Stimulated activated naive B cell treated with anti-CD40 and anti-IgM and Interleukin-4, amounts not matched to agents 10 μg/mL and 1 μg/mL and 100 μg/mL, for 72 hours (primary cell): ENCODE measurements around the gene MGA.
A peak's percentile ranks its signal among the peaks of the same experiment; 100 is the strongest.

Experiments
- ATAC-seq, 2 donors: fragments of 150-1000 bp; cut with Tn5 transposase; replicated peaks; 2 replicates each; pipeline ENCODE4 v1.10.0; 2021; ENCODE audit warnings: moderate library complexity in 1 of 2
- DNase-seq: peaks from one replicate; pipeline ENCODE4 v3.0.0; 2021
- H3K27ac Mint-ChIP-seq: one replicate; pipeline ENCODE4 v1.8.0; 2022; ENCODE audit warnings: mild to moderate bottlenecking, mixed read lengths
- H3K27me3 Mint-ChIP-seq, 2 donors: one replicate each; pipeline ENCODE4 v1.8.0; 2022; ENCODE audit warnings: mixed read lengths in 2 of 2
- H3K36me3 Mint-ChIP-seq, 2 donors: one replicate each; pipeline ENCODE4 v1.8.0; 2022; ENCODE audit warnings: mixed read lengths in 2 of 2, mild to moderate bottlenecking in 1 of 2
- H3K4me1 Mint-ChIP-seq, 2 donors: one replicate each; pipeline ENCODE4 v1.8.0; 2022; ENCODE audit warnings: mixed read lengths in 2 of 2, mild to moderate bottlenecking in 1 of 2
- H3K4me3 Mint-ChIP-seq, 2 donors: one replicate each; pipeline ENCODE4 v1.8.0; 2022; ENCODE audit warnings: mild to moderate bottlenecking in 2 of 2, mixed read lengths in 2 of 2, moderate library complexity in 1 of 2
- H3K9me3 Mint-ChIP-seq, 2 donors: one replicate each; pipeline ENCODE4 v1.8.0; 2022; ENCODE audit warnings: mixed read lengths in 2 of 2, mild to moderate bottlenecking in 1 of 2

Gene MGA

DNA sequence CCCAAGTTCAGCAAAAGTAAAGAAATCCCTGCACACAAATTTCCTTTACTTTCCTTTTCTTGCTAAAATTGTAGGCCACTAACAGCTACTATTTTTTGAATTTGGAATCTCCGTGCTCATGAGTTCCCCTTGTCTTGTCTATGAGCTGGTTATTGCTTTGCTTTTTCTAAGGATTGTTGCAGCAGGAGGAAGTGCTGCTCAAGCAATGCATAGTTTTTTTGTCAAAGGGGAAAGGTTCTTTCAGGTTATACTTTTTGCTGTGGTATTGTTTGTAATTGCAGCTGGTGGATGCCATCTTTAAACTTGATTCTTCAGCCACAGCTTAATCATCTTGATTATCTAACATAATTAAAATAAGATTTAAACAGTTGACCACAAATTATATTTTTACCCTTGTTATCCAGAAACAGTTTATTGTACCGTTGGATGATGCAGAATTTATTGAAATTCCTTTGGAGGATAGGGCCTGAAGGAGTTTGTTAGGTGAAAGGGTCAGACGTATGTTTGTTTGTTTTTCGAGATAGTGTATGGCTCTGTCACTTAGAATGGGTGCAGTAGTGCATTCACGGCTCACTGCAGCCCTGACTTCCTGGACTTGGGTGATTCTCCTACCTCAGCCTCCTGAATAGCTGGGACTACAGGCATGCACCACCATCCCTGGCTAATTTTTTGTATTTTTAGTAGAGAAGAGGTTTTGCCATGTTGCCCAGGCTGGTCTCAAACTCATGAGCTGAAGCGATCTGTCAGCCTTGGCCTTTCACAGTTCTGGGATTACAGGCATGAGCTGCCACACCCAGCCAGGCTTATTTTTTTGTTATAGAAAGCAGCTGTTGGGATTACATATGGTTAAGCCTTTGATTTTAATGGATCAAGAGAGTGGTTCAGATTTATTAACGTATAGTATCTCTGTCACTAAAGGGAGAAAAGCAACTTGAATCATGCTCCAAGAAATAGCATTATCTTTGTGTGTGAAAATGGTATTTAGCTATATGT is 11.7 kb downstream of the MGA start:
- H3K9me3 Mint-ChIP-seq = peaks cover 0 to 2% of the 10 kb centered on the region in 2 donors
- no peak overlapping the region for H3K27ac Mint-ChIP-seq
- H3K4me1 Mint-ChIP-seq = peaks cover 12 to 48% of the 10 kb centered on the region in 2 donors
- ATAC-seq (no peak), DNase-seq (no peak)
- H3K27me3 Mint-ChIP-seq = no peaks in the 10 kb centered on the region
- H3K36me3 Mint-ChIP-seq = peaks cover 18 to 33% of the 10 kb centered on the region in 2 donors
- no peak overlapping the region for H3K4me3 Mint-ChIP-seq

DNA sequence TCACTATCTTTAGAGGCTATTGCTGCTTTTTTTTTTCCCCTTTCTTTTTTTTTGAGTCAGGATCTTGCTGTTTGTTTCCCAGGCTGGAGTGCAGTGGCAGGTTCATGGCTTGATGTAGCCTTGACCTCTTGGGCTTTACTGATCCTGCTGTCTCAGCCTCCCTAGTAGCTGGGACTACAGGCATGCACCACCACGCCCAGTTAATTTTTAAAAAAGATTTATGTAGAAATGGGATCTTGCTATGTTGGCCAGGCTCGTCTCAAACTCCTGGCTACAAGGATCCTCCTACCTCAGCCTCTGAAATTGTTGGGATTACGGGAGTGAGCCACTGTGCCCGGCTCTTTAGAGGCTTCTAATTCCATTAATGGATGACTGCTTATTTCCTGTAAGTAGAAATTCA is 15.1 kb downstream of the MGA start:
- no peak overlapping the region for H3K4me3 Mint-ChIP-seq
- no peak for DNase-seq
- H3K27me3 Mint-ChIP-seq = no peaks in the 10 kb centered on the region
- no peak for ATAC-seq
- no peak overlapping the region for H3K27ac Mint-ChIP-seq
- peaks cover 18 to 29% of the 10 kb centered on the region in 2 donors for H3K36me3 Mint-ChIP-seq
- peaks cover 18 to 52% of the 10 kb centered on the region in 2 donors for H3K4me1 Mint-ChIP-seq
- H3K9me3 Mint-ChIP-seq = peaks cover 0 to 4% of the 10 kb centered on the region in 2 donors

DNA sequence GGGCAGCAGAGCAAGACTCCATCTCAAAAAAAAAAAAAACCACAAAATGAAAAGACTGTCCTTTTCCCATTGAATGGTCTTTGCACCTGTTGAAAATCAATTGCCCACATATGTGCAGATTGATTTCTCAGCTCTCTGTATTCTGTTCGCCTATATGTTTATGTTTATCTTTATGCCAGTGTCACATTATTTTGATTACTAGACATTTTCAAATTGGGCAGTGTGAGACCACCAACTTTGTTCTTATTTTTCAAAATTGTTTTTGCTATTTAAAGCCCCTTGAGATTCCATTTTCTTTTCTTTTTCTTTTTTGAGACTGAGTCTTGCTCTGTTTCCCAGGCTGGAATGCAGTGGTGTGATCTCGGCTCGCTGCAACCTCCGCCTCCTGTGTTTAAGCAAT is 18.5 kb downstream of the MGA start:
- DNase-seq = no peak
- peak overlapping the region; percentile 20 for H3K27ac Mint-ChIP-seq
- peaks cover 28 to 35% of the 10 kb centered on the region in 2 donors for H3K36me3 Mint-ChIP-seq
- peaks cover 0 to 4% of the 10 kb centered on the region in 2 donors for H3K9me3 Mint-ChIP-seq
- no peaks in the 10 kb centered on the region for H3K27me3 Mint-ChIP-seq
- ATAC-seq = no peak
- H3K4me1 Mint-ChIP-seq = peaks cover 24 to 45% of the 10 kb centered on the region in 2 donors
- H3K4me3 Mint-ChIP-seq = no peak overlapping the region

DNA sequence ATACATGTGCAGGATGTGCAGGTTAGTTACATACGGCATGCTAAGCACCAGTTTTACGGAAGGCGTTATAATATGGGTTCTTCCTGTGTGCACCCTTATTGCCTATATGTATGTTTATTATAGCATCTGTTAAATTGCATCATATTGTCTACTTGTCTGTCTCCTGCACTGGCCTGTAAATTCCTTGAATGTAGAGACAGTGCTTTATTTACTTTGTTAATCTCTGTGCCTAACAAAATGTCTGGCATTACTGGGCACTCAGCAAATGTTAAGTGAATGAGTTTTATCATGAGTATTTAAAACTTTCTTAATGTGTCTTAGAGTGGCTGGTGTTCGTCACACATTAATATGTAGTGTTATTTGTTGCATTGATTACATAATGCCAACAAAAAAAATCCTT is 23.8 kb downstream of the MGA start:
- H3K4me3 Mint-ChIP-seq = no peak overlapping the region
- H3K27me3 Mint-ChIP-seq = no peaks in the 10 kb centered on the region
- ATAC-seq (no peak), DNase-seq (no peak)
- H3K4me1 Mint-ChIP-seq = peaks cover 19 to 45% of the 10 kb centered on the region in 2 donors
- peaks cover 18 to 29% of the 10 kb centered on the region in 2 donors for H3K36me3 Mint-ChIP-seq
- H3K27ac Mint-ChIP-seq = no peak overlapping the region
- H3K9me3 Mint-ChIP-seq = peaks cover 0 to 4% of the 10 kb centered on the region in 2 donors

DNA sequence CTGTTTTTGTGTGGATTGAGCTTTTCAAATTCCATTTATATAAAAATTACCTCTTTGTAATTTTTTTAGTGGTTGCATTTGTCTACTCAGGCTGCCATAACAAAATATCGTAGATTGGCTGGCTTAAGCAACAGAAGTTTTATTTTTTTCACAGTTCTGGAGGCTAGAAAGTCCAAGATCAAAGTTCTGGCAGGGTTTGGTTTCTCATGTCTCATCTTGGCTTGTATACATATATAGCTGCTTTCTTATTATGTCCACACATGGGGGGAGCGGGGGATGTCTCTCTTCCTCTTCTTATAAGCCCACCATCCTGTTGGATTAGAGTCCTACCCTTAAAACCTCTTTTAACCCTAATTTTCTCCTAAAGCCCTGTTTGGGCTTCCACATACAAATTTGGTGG is 28.5 kb downstream of the MGA start:
- ATAC-seq (no peak), DNase-seq (no peak)
- no peak overlapping the region for H3K27ac Mint-ChIP-seq
- H3K4me1 Mint-ChIP-seq = peaks cover 22 to 52% of the 10 kb centered on the region in 2 donors
- no peak overlapping the region for H3K4me3 Mint-ChIP-seq
- peaks cover 4 to 8% of the 10 kb centered on the region in 2 donors for H3K36me3 Mint-ChIP-seq
- H3K27me3 Mint-ChIP-seq = no peaks in the 10 kb centered on the region
- no peaks in the 10 kb centered on the region for H3K9me3 Mint-ChIP-seq

- Mint-ChIP-seq H3K27ac (peak overlapping the region; percentile 9), H3K4me3 (no peak overlapping the region), H3K4me1 (peaks cover 22 to 52% of the 10 kb centered on the region in 2 donors), H3K27me3 (no peaks in the 10 kb centered on the region), H3K36me3 (peaks cover 4 to 7% of the 10 kb centered on the region in 2 donors), H3K9me3 (no peaks in the 10 kb centered on the region)
- ATAC-seq (no peak), DNase-seq (no peak)
Measured at GRCh38 chr15:41689083-41689482, 28.9 kb downstream of the MGA start.

GRCh38 chr15:41689834-41690233 is 29.6 kb downstream of the MGA start:
- H3K36me3 Mint-ChIP-seq = peaks cover 4 to 5% of the 10 kb centered on the region in 2 donors
- no peaks in the 10 kb centered on the region for H3K9me3 Mint-ChIP-seq
- H3K4me3 Mint-ChIP-seq = no peak overlapping the region
- DNase-seq (no peak), ATAC-seq (no peak)
- no peaks in the 10 kb centered on the region for H3K27me3 Mint-ChIP-seq
- no peak overlapping the region for H3K27ac Mint-ChIP-seq
- peaks cover 22 to 56% of the 10 kb centered on the region in 2 donors for H3K4me1 Mint-ChIP-seq

- no peak overlapping the region for H3K27ac Mint-ChIP-seq
- H3K4me1 Mint-ChIP-seq = peaks cover 24 to 60% of the 10 kb centered on the region in 2 donors
- ATAC-seq = peak; percentile 29 to 50
- no peak for DNase-seq
- H3K9me3 Mint-ChIP-seq = no peaks in the 10 kb centered on the region
- peaks cover 6 to 7% of the 10 kb centered on the region in 2 donors for H3K36me3 Mint-ChIP-seq
- no peak overlapping the region for H3K4me3 Mint-ChIP-seq
- H3K27me3 Mint-ChIP-seq = no peaks in the 10 kb centered on the region
Measured at GRCh38 chr15:41690636-41691035, 30.4 kb downstream of the MGA start.

- peak overlapping the region; percentile 77 for H3K27ac Mint-ChIP-seq
- H3K9me3 Mint-ChIP-seq = no peaks in the 10 kb centered on the region
- H3K36me3 Mint-ChIP-seq = peaks cover 4% of the 10 kb centered on the region in 2 donors
- no peak for DNase-seq
- no peak overlapping the region for H3K4me3 Mint-ChIP-seq
- H3K27me3 Mint-ChIP-seq = no peaks in the 10 kb centered on the region
- H3K4me1 Mint-ChIP-seq = peaks cover 31 to 69% of the 10 kb centered on the region in 2 donors
- no peak for ATAC-seq
Measured at GRCh38 chr15:41691471-41691870, 31.3 kb downstream of the MGA start.

- no peak for DNase-seq
- H3K27ac Mint-ChIP-seq = peak overlapping the region; percentile 77
- peaks cover 1 to 4% of the 10 kb centered on the region in 2 donors for H3K36me3 Mint-ChIP-seq
- peak overlapping the region in 1 of 2 donors; percentile 39 for H3K4me3 Mint-ChIP-seq
- ATAC-seq = no peak
- peaks cover 33 to 73% of the 10 kb centered on the region in 2 donors for H3K4me1 Mint-ChIP-seq
- H3K9me3 Mint-ChIP-seq = no peaks in the 10 kb centered on the region
- H3K27me3 Mint-ChIP-seq = no peaks in the 10 kb centered on the region
Measured at GRCh38 chr15:41692049-41692448, 31.8 kb downstream of the MGA start.

- Mint-ChIP-seq H3K27me3 (no peaks in the 10 kb centered on the region), H3K9me3 (no peaks in the 10 kb centered on the region), H3K27ac (no peak overlapping the region), H3K4me3 (no peak overlapping the region), H3K4me1 (peaks cover 31 to 61% of the 10 kb centered on the region in 2 donors), H3K36me3 (peaks cover 1 to 4% of the 10 kb centered on the region in 2 donors)
- ATAC-seq (no peak), DNase-seq (no peak)
Measured at GRCh38 chr15:41693757-41694156, 33.6 kb downstream of the MGA start.

- ATAC-seq = peak; percentile 100
- Mint-ChIP-seq H3K36me3 (peaks cover 15 to 20% of the 10 kb centered on the region in 2 donors), H3K9me3 (no peaks in the 10 kb centered on the region), H3K4me1 (peaks cover 24 to 49% of the 10 kb centered on the region in 2 donors), H3K4me3 (peak overlapping the region; percentile 66 to 77), H3K27me3 (no peaks in the 10 kb centered on the region), H3K27ac (peak overlapping the region; percentile 82)
- peak; percentile 52 for DNase-seq
Measured at GRCh38 chr15:41695750-41696436, 35.7 kb downstream of the MGA start.

DNA sequence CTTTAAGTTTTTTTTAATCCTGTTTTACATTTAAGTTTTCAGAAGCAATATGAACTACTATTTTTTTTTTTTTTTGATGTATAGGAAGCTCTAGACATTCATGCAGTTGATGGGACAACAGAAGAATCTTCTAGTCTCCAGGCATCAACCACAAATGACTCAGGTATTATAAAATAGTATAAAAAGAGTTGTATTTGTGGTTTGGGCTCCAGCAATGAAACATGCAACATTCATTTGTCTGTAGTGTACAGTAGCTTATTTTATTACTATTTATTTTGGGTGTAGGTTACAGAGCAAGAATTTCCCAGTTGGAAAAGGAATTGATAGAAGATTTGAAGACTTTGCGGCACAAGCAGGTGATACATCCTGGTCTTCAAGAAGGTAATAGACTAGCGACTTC is 38.6 kb downstream of the MGA start:
- ATAC-seq (no peak), DNase-seq (no peak)
- H3K4me3 Mint-ChIP-seq = no peak overlapping the region
- H3K9me3 Mint-ChIP-seq = no peaks in the 10 kb centered on the region
- peaks cover 14 to 30% of the 10 kb centered on the region in 2 donors for H3K4me1 Mint-ChIP-seq
- no peak overlapping the region for H3K27ac Mint-ChIP-seq
- H3K36me3 Mint-ChIP-seq = peaks cover 19 to 31% of the 10 kb centered on the region in 2 donors
- H3K27me3 Mint-ChIP-seq = no peaks in the 10 kb centered on the region

DNA sequence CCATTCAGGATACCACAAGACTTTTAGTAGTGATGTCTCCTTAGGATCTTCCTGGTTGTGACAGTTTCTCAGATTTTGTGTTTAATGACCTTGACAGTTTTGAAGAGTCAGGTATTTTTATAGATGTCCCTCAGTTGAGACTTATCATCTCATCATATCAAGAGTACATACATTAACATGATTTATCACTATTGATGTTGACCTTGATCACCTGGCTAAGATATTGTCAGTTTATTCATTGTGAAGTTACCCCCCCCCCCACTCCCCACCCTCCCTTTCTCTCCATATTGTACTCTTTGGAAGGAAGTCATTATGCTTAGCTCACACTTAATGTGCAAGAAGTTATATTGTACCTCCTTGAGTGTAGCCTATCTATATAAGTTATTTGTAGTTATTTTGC is 42.9 kb downstream of the MGA start:
- H3K4me1 Mint-ChIP-seq = peaks cover 3 to 9% of the 10 kb centered on the region in 2 donors
- no peak overlapping the region for H3K27ac Mint-ChIP-seq
- no peak overlapping the region for H3K4me3 Mint-ChIP-seq
- H3K36me3 Mint-ChIP-seq = peaks cover 20 to 34% of the 10 kb centered on the region in 2 donors
- no peak for DNase-seq
- ATAC-seq = no peak
- H3K27me3 Mint-ChIP-seq = no peaks in the 10 kb centered on the region
- no peaks in the 10 kb centered on the region for H3K9me3 Mint-ChIP-seq
